Heart left ventricle (tissue), 16 donors: ENCODE data around the gene ERGIC1. TPM values are rescaled to one million over a fixed set of nuclear protein-coding genes. Genes with fewer than 3 reads are reported as not detected.

ENCODE experiments used
- ATAC-seq, 4 donors: fragments of 200-7000 bp; cut with Tn5 transposase; one replicate each; pipeline ENCODE4 v1.9.1; 2020 to 2022; ENCODE audit warnings: moderate library complexity in 4 of 4, mild to moderate bottlenecking in 3 of 4, moderate number of reproducible peaks in 1 of 4
- DNase-seq, 5 donors: peaks; one replicate each; pipeline ENCODE4 v3.0.0-alpha.2; 2020
- H3K27ac ChIP-seq, 12 donors: fragments of 200-600 bp; sonication (generic) in 4 of 12; one replicate each; pipeline versions ENCODE4 v1.5.0 to v1.8.0; 2016 to 2022; ENCODE audit warnings: mild to moderate bottlenecking in 2 of 12
- H3K27me3 ChIP-seq, 9 donors: fragments of 200-600 bp; sonication (generic) in 2 of 9; one replicate each; pipeline versions ENCODE4 v1.5.1 to v1.8.0; 2016 to 2022; ENCODE audit warnings: mild to moderate bottlenecking in 3 of 9
- H3K36me3 ChIP-seq, 9 donors: fragments of 200-600 bp; sonication (generic) in 2 of 9; one replicate each; pipeline versions ENCODE4 v1.5.0 to v1.8.0; 2018 to 2022; ENCODE audit warnings: mild to moderate bottlenecking in 2 of 9
- H3K4me1 ChIP-seq, 12 donors: fragments of 200-600 bp; sonication (generic) in 4 of 12; one replicate each; pipeline versions ENCODE4 v1.5.0 to v1.8.0; 2016 to 2022; ENCODE audit warnings: mild to moderate bottlenecking in 3 of 12
- H3K4me3 ChIP-seq, 12 donors: fragments of 200-600 bp; sonication (generic) in 4 of 12; one replicate each; pipeline versions ENCODE4 v1.5.0 to v1.8.0; 2017 to 2022; ENCODE audit warnings: mild to moderate bottlenecking in 9 of 12, moderate library complexity in 4 of 12
- H3K9me3 ChIP-seq, 12 donors: fragments of 200-600 bp; sonication (generic) in 4 of 12; one replicate each; pipeline versions ENCODE4 v1.5.0 to v1.8.0; 2016 to 2022; ENCODE audit warnings: mild to moderate bottlenecking in 1 of 12
- CTCF ChIP-seq, 12 donors: fragments of 200-600 bp; sonication (generic) in 4 of 12; IDR thresholded peaks; one replicate each; pipeline versions ENCODE4 v1.5.0 to v1.8.0; 2018 to 2022; ENCODE audit warnings: antibody characterized with exemption in 12 of 12, mild to moderate bottlenecking in 5 of 12
- POLR2A ChIP-seq, 2 donors: fragments of 450-650 bp; IDR thresholded peaks; one replicate each; pipeline ENCODE4 v1.6.1; 2017; ENCODE audit warnings: antibody characterized with exemption in 2 of 2, mild to moderate bottlenecking in 2 of 2, moderate library complexity in 2 of 2
- WGBS, 4 donors: extraction: QIAGEN DNeasy Blood & Tissue Kit in 2 of 4; methylation state at CpG; one replicate each; pipeline versions ENCODE4 v1.1.5 to v1.1.7; 2013 to 2018; 5-methylcytosine and 5-hydroxymethylcytosine counted together
- intact Hi-C, 10 donors: fragments of 100-400 bp; cut with DNase I; formaldehyde crosslinking; loops; one replicate each; pipeline versions ENCODE4 v1.11.1 to v1.14.2; 2022
- polyA plus RNA-seq, 2 donors: library from polyadenylated mRNA; stranded (reverse); fragments of 200-250 nt; gene quantifications; one replicate each; pipeline ENCODE4 v1.2.3, GENCODE V29; 2013
- total RNA-seq, 9 donors: library from RNA; depleted of rRNA in 2 of 9; stranded (reverse); fragments of >200 nt in 2 of 9; fragmentation: NEBNext Ultra II Directional in 3 of 9; extraction: Animal tissue kit (Norgen Biotek cat#: 25700) in 3 of 9; gene quantifications; one replicate each; pipeline versions ENCODE4 v1.1.0 to v1.2.4, GENCODE V29; 2016 to 2023
- donor health status: ischemic (EF 13 %, LVEDD 7.1; RV severe dilation, severe dysfunction).
- donor health status: healthy with polysubstance abuse.
- donor health status: DM: no; HTN: yes; CAD: no.
- donor health status: DM: no; HTN: no; CAD: no.
- donor health status: ischemic (EF 25% LVEDD 6.9; RV normal size, moderate dysfunction).
- donor health status: ischemic (EF 25% LVEDD 5.7; RV mildly dilated, moderate dysfunction).
- donor health status: healthy.
- donor health status: DM: yes; HTN: yes; CAD: no.
- donor health status: ischemic (EF 35%, LVEDD 5.7; RV mildly dilated, moderate dysfunction).
- donor health status: nonischemic (EF 11% LVEDD 7.7; RV severe dilation, severe dysfunction).
- donor health status: DM: yes; HTN: yes; CAD: no.
- donor health status: PGD.
- donor health status: ischemic (EF 29% LVEDD 5.4; RV normal size, mild dysfunction).
- donor health status: nonischemic (EF 23%, LVEDD 6.1; RV moderate dilation, normal function).

ERGIC1 gene
- total and polyA plus RNA-seq, 11 donors = 66.6 to 115 (median 84.9) TPM

- no peak overlapping the region for H3K4me3 ChIP-seq
- intact Hi-C loops = no loop called here
- no peak overlapping the region for H3K27ac ChIP-seq
- TF ChIP-seq POLR2A (IDR thresholded peaks at IDR 0.05) (no peak), CTCF (IDR thresholded peaks at IDR 0.05) (no peak)
- H3K27me3 ChIP-seq = no peaks in the 10 kb centered on the region
- H3K36me3 ChIP-seq = peaks cover 0 to 15% (median 10%) of the 10 kb centered on the region in 9 donors
- no peak for DNase-seq
- 53 to 69% (median 62%) methylated on average over 5 of the region's 5 CpGs for WGBS, 4 donors
- H3K9me3 ChIP-seq = no peaks in the 10 kb centered on the region
- peaks cover 3 to 23% (median 10%) of the 10 kb centered on the region in 12 donors for H3K4me1 ChIP-seq
- no peak for ATAC-seq
These were observed 123.4 kb downstream of the ERGIC1 start for GRCh38 chr5:172957458-172957857.

- Histone ChIP-seq H3K4me3 (peak overlapping the region; percentile 64 to 99 (median 88)), H3K27me3 (no peaks in the 10 kb centered on the region), H3K4me1 (peaks cover 3 to 23% (median 10%) of the 10 kb centered on the region in 12 donors), H3K36me3 (peaks cover 0 to 24% (median 17%) of the 10 kb centered on the region in 9 donors), H3K9me3 (no peaks in the 10 kb centered on the region), H3K27ac (peak overlapping the region; percentile 71 to 89 (median 81))
- ATAC-seq (peak; percentile 84 to 91 (median 87)), DNase-seq (peak; percentile 59 to 85 (median 71))
- TF ChIP-seq POLR2A (IDR thresholded peaks at IDR 0.05) (no peak), CTCF (IDR thresholded peaks at IDR 0.05) (no peak)
- intact Hi-C loops = no loop called here
- WGBS, 4 donors = 3 to 7% (median 4%) methylated on average over 40 to 54 of the region's 54 CpGs
These were observed 124.4 kb downstream of the ERGIC1 start for GRCh38 chr5:172958331-172959046.

- intact Hi-C loops = no loop called here
- DNase-seq = no peak
- Histone ChIP-seq H3K36me3 (peaks cover 0 to 37% (median 25%) of the 10 kb centered on the region in 9 donors), H3K4me3 (peak overlapping the region; percentile 64 to 99 (median 88)), H3K4me1 (peaks cover 3 to 23% (median 10%) of the 10 kb centered on the region in 12 donors), H3K27me3 (no peaks in the 10 kb centered on the region), H3K27ac (peak overlapping the region in 8 of 12 donors; percentile 71 to 88 (median 81)), H3K9me3 (no peaks in the 10 kb centered on the region)
- ATAC-seq = no peak
- TF ChIP-seq POLR2A (IDR thresholded peaks at IDR 0.05) (no peak), CTCF (IDR thresholded peaks at IDR 0.05) (no peak)
- 12 to 14% (median 13%) methylated on average over 24 to 28 of the region's 28 CpGs for WGBS, 4 donors
These were observed 126.1 kb downstream of the ERGIC1 start for GRCh38 chr5:172959824-172960799.

- H3K4me3 ChIP-seq = no peak overlapping the region
- DNase-seq = no peak
- peak overlapping the region in 1 of 12 donors; percentile 46 for H3K27ac ChIP-seq
- no peaks in the 10 kb centered on the region for H3K9me3 ChIP-seq
- intact Hi-C loops = no loop called here
- WGBS, 4 donors = 43 to 80% (median 72%) methylated on average over 2 of the region's 2 CpGs
- TF ChIP-seq CTCF (IDR thresholded peaks at IDR 0.05) (no peak), POLR2A (IDR thresholded peaks at IDR 0.05) (no peak)
- peaks cover 0 to 45% (median 30%) of the 10 kb centered on the region in 9 donors for H3K36me3 ChIP-seq
- peak in 1 of 4 donors; percentile 18 for ATAC-seq
- H3K4me1 ChIP-seq = peaks cover 0 to 25% (median 3%) of the 10 kb centered on the region in 12 donors
- H3K27me3 ChIP-seq = no peaks in the 10 kb centered on the region
These were observed 135.9 kb downstream of the ERGIC1 start for GRCh38 chr5:172969921-172970320.
